Cardiac fibroblast (primary cell): Measurements from ENCODE around the gene PCP4L1.

Experiments used
- DNase-seq, 2 donors: peaks; one replicate each; pipeline versions ENCODE4 v3.0.0 to v3.0.0-alpha.2; 2010; ENCODE audit warnings: low read depth in 2 of 2
- H3K4me3 ChIP-seq, 2 donors: replicated peaks in 1 of 2; 1 replicate in 1 of 2; 2 replicates in 1 of 2; pipeline ENCODE4 v1.5.1; 2011; ENCODE audit warnings: low read depth in 2 of 2, low read length in 2 of 2, mild to moderate bottlenecking in 2 of 2, moderate library complexity in 1 of 2
- CTCF ChIP-seq: IDR thresholded peaks from one replicate; pipeline ENCODE4 v1.5.1; 2011; ENCODE audit warnings: low read depth, mild to moderate bottlenecking, low read length, inconsistent platforms

The PCP4L1 gene

GRCh38 chr1:161258439-161259344, at the start of gene PCP4L1:
Gene PCP4L1 (plus strand): TSS chr1:161258745. CDS start chr1:161258975, 230 bp downstream.
- peak within 1 kb of the TSS; percentile 46 to 57 for H3K4me3 ChIP-seq
- TF ChIP-seq CTCF, result no peak
- DNase-seq, result peak; percentile 67

DNA sequence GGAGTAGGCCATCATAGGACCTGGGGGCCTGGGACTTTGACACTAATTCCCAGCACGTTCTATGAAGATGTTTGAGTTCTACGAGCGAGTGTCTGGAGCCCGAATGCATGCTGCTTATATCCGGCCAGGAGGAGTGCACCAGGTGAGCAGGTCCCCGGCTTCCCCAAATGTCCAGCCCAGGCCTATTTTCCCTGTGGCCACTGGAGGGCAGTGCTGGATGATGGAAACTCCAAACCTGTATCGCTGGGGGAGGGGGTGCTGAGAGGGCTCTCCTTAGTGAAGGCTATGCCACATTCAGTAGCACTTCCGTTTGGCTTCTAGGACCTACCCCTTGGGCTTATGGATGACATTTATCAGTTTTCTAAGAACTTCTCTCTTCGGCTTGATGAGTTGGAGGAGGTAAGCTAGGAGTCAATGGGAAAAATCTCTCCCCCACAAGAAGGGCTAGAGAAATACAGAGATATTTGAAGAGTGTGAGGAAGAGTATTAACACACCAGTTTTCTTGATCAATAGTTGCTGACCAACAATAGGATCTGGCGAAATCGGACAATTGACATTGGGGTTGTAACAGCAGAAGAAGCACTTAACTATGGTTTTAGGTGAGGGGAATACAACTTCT, 48.6 kb upstream of the PCP4L1 start:
- peak; percentile 81 to 82 for DNase-seq
- no peak overlapping the region for H3K4me3 ChIP-seq
- TF ChIP-seq CTCF, result peak; percentile 96

- H3K4me3 ChIP-seq, result no peak overlapping the region
Observed at GRCh38 chr1:161214369-161214768, 44.2 kb upstream of the PCP4L1 start.

DNA sequence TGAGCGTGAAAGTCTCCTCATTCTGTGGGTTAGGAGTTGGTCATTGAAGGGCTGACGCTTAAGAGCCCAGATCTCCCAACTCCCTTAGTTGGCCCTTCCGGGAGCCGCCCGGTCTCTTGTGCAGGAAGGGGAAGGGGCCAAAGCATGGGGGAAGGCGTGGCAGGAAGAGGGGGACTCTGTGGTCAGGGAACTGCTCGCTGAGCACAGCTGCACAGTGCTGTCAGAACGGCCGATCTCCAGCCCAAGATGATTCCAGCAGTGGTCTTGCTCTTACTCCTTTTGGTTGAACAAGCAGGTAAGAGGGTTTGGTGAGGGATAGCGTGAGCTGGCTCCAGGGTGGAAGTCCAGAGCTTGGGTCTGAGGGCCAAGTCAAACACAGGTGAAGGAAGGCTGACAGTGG, 43.5 kb upstream of the PCP4L1 start, which contains the start of gene FCER1G:
FCER1G (plus strand) TSS at position 220 of the 400 bp plus-strand sequence; CDS start at position 247, 27 bp downstream.
- TF ChIP-seq CTCF, result no peak

More at GRCh38 chr1:161214369-161214768, 44.2 kb upstream of the PCP4L1 start:
- no peak for DNase-seq
- no peak for TF ChIP-seq CTCF

GRCh38 chr1:161216945-161217712, 41.4 kb upstream of the PCP4L1 start:
- peak overlapping the region in 1 of 2 donors; percentile 24 for H3K4me3 ChIP-seq

More for the DNA sequence above, 43.5 kb upstream of the PCP4L1 start, which contains the start of gene FCER1G:
- DNase-seq, result no peak
- H3K4me3 ChIP-seq, result no peak within 1 kb of the TSS

More at GRCh38 chr1:161216945-161217712, 41.4 kb upstream of the PCP4L1 start:
- no peak for TF ChIP-seq CTCF
- DNase-seq, result peak; percentile 79 to 97
